ENCODE results near the gene BEND2. TPM values are rescaled to one million over a fixed set of nuclear protein-coding genes. Genes with fewer than 3 reads are reported as not detected.

Gene BEND2
- total and polyA plus RNA-seq, 4 donors: 0.09 TPM; not detected in 3

GRCh38 chrX:18160369-18160768 lies 60.3 kb downstream of the BEND2 start:
- DNase-seq (ENCODE audit: low spot score): no peak
- WGBS: 72% methylated on average over 4 of the region's 4 CpGs
- Histone ChIP-seq H3K27ac (ENCODE audit: low read depth in 1 of 2, low read length in 2 of 2) (no peak overlapping the region), H3K9me3 (ENCODE audit: control insufficient read depth in 4 of 4, low read length in 3 of 4) (no peaks in the 10 kb centered on the region), H3K9ac (ENCODE audit: low read depth in 1 of 2, low read length in 2 of 2) (no peak overlapping the region), H3K4me1 (ENCODE audit: control insufficient read depth in 4 of 4, insufficient read depth in 4 of 4, low read length in 3 of 4) (no peaks in the 10 kb centered on the region), H3K36me3 (ENCODE audit: control insufficient read depth in 4 of 4, insufficient read depth in 3 of 4, low read depth in 1 of 4, low read length in 3 of 4) (no peaks in the 10 kb centered on the region), H3K27me3 (ENCODE audit: control insufficient read depth in 4 of 4, insufficient read depth in 4 of 4, low read length in 3 of 4) (peaks cover 0 to 2% (median 0%) of the 10 kb centered on the region in 4 donors), H3K4me3 (ENCODE audit: low read depth in 1 of 3, low read length in 3 of 3) (no peak overlapping the region)
- no peak for TF ChIP-seq FOXA2 (IDR thresholded peaks at IDR 0.05)

- Histone ChIP-seq H3K36me3 (ENCODE audit: control insufficient read depth in 4 of 4, insufficient read depth in 3 of 4, low read depth in 1 of 4, low read length in 3 of 4) (no peaks in the 10 kb centered on the region), H3K27ac (ENCODE audit: low read depth in 1 of 2, low read length in 2 of 2) (no peak overlapping the region), H3K9me3 (ENCODE audit: control insufficient read depth in 4 of 4, low read length in 3 of 4) (no peaks in the 10 kb centered on the region), H3K4me1 (ENCODE audit: control insufficient read depth in 4 of 4, insufficient read depth in 4 of 4, low read length in 3 of 4) (no peaks in the 10 kb centered on the region), H3K27me3 (ENCODE audit: control insufficient read depth in 4 of 4, insufficient read depth in 4 of 4, low read length in 3 of 4) (peaks cover 0 to 2% (median 0%) of the 10 kb centered on the region in 4 donors), H3K9ac (ENCODE audit: low read depth in 1 of 2, low read length in 2 of 2) (no peak overlapping the region), H3K4me3 (ENCODE audit: low read depth in 1 of 3, low read length in 3 of 3) (no peak overlapping the region)
- 78% methylated on average over 2 of the region's 2 CpGs for WGBS
- TF ChIP-seq HNF4G (IDR thresholded peaks at IDR 0.05): no peak
- no peak for TF ChIP-seq RXRA (IDR thresholded peaks at IDR 0.05)
- TF ChIP-seq FOXA2 (IDR thresholded peaks at IDR 0.05): no peak
- no peak for TF ChIP-seq HNF4A (conservative IDR thresholded peaks at IDR 0.05)
- TF ChIP-seq YY1 (IDR thresholded peaks at IDR 0.05): no peak
- no peak for TF ChIP-seq RAD21 (IDR thresholded peaks at IDR 0.05)
- TF ChIP-seq SP1 (IDR thresholded peaks at IDR 0.05): no peak
- TF ChIP-seq ATF3 (IDR thresholded peaks at IDR 0.05): no peak
- TF ChIP-seq FOXA1 (IDR thresholded peaks at IDR 0.05): no peak
- TF ChIP-seq EGR1 (IDR thresholded peaks at IDR 0.05; ENCODE audit: low read depth in 2 of 2): no peak
- TF ChIP-seq JUND (IDR thresholded peaks at IDR 0.05): no peak
- TF ChIP-seq NR2F2 (IDR thresholded peaks at IDR 0.05): no peak
- TF ChIP-seq REST (IDR thresholded peaks at IDR 0.05): no peak
- no peak for TF ChIP-seq MAX (IDR thresholded peaks at IDR 0.05)
- no peak for TF ChIP-seq TAF1 (conservative IDR thresholded peaks at IDR 0.05)
- TF ChIP-seq ZBTB33 (IDR thresholded peaks at IDR 0.05): no peak
- no peak for TF ChIP-seq CTCF (IDR thresholded peaks at IDR 0.05; ENCODE audit: low read depth, low read length, missing input control)
- no peak for DNase-seq (ENCODE audit: low spot score)
Measured at GRCh38 chrX:18158963-18159362, 61.7 kb downstream of the BEND2 start.
